GM12801 (cell line): ENCODE measurements around the gene RBP3.

Experiments used
- CTCF ChIP-seq: IDR thresholded peaks from one replicate; pipeline ENCODE4 v1.5.1; 2011; ENCODE audit warnings: control low read depth; ENCODE audit not compliant: insufficient read length; ENCODE audit errors: extremely low read depth

Gene RBP3

GRCh38 chr10:47319784-47320183 lies 28.4 kb upstream of the RBP3 start:
- no peak for TF ChIP-seq CTCF

GRCh38 chr10:47320812-47321211 lies 27.4 kb upstream of the RBP3 start:
- TF ChIP-seq CTCF = no peak

DNA sequence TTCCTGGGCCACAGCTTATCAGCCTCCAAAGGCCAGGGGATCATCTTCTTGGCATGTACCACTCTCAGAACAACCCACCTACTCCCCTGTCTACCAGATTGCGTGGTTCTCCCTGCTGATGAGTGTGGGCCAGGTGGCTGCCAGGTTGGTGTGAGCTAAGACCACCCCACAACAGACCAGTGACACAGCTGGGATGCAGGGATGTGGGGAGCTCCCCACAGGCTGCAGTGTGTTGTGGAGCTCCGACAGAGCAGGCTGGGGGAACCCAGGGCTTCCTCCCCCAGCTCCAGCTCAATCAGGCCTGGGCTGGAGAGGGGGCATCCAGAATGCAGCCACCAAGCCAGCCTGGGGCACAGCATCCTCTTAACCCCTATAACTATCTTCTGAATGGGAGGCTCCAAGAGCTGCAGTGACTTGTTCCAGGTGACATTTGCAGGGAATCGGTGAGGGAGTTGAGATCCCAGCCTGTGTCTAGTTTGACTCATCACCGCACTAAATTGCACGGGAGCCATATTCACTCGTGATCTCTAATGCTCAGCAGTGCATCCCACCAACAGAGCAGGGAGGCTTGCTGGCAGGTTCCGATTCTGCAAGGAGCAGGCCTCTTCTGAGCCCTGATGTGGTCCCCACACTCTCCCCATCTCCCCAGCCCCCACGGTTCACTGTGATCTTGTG lies 26.5 kb upstream of the RBP3 start:
- no peak for TF ChIP-seq CTCF

GRCh38 chr10:47322300-47323061 lies 25.7 kb upstream of the RBP3 start, which contains the start of gene GDF2:
Gene GDF2 (plus strand): TSS chr10:47322454. CDS start chr10:47322669, 215 bp downstream.
- TF ChIP-seq CTCF = no peak

DNA sequence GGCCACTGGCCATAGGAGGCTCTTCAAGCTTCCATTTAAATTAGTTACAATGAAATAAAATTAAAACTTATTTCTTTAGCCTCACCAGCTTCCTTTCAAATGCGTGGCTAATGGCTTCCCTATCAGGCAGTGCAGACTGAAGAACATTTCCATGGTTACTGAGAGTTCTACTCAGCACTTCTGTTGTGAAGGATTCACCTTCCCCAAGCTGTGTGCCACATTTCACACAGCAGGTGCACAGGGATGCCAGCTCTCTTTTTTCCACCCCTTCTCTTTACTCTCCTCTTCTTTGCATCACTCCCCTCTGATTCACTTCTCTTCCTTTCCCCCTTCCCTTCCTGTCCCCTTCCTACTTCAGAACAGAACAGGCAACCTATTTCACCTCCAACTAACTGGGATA lies 25.1 kb upstream of the RBP3 start:
- TF ChIP-seq CTCF = no peak

DNA sequence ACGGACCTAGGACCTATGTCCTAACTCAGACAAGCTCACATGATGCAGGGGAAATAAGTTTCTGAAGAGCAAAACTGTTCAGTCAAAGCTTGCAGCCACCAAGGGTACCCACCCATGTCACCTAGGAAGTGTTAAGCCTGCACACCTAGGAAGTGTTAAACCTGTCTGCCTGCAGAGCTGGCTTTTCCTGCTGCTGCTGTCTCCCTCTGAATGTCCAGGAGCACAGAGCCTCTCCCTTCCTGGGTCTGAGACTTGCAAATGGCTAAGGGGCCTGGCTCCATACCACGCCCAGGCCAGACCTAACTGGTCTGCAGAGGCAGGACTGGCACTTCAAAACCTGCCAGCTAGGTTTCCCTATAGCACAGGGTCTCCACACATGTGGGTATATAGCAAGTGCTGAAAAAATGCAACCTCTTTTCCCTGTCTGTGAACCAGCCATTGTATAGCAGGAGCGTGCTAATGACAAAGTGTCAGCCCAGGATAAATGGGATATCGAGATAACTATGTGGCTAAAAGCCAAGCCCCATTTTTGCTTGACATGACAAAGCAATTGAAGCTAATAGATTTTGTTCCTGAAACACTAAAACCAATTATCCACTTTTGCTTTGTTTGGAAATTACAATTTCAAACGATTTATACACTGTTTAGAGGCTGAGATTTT lies 24.4 kb upstream of the RBP3 start:
- no peak for TF ChIP-seq CTCF
